K562 (cell line): ENCODE measurements around the gene ZMYM4. TPM values are rescaled to one million over a fixed set of nuclear protein-coding genes. Genes with fewer than 3 reads are reported as not detected.

ENCODE experiments used
- CREB3 ChIP-seq: fragments of 450-650 bp; conservative IDR thresholded peaks from 2 replicates; pipeline ENCODE4 v1.6.1; 2016; ENCODE audit warnings: missing genetic modification characterization, low read depth, mild to moderate bottlenecking, missing compliant biosample characterization, moderate library complexity
- CUX1 ChIP-seq: fragments of 200-800 bp; sonication (Bioruptor generic); IDR thresholded peaks from 2 replicates; pipeline ENCODE4 v1.6.1; 2016; ENCODE audit warnings: missing genetic modification characterization, missing compliant biosample characterization
- FOSL1 ChIP-seq: fragments of 200-800 bp; sonication (Bioruptor generic); conservative IDR thresholded peaks from 2 replicates; pipeline ENCODE4 v1.6.1; 2016; ENCODE audit warnings: missing genetic modification characterization, missing compliant biosample characterization
- MAFF ChIP-seq: IDR thresholded peaks from 2 replicates; pipeline ENCODE4 v1.6.1; 2012; ENCODE audit warnings: low read length, improper control_type of control experiment
- SPI1 ChIP-seq: IDR thresholded peaks from 2 replicates; pipeline ENCODE4 v1.6.1; 2011; ENCODE audit warnings: low read depth, low read length, control low read depth, borderline replicate concordance
- SRSF9 ChIP-seq: fragments of 200-400 bp; formaldehyde crosslinking; IDR thresholded peaks from 2 replicates; pipeline ENCODE4 v1.6.1; 2017; ENCODE audit warnings: low read depth, low read length, borderline replicate concordance
- TEAD4 ChIP-seq, 2 experiments: sonication (generic) in 1 of 2; formaldehyde crosslinking in 1 of 2; IDR thresholded peaks; 2 replicates each; pipeline versions ENCODE4 v1.6.1 to v1.8.0; 2012 to 2022; ENCODE audit warnings: borderline replicate concordance in 1 of 2, inconsistent platforms in 1 of 2, low read length in 1 of 2, mild to moderate bottlenecking in 1 of 2, missing genetic modification reagents in 1 of 2
- TGIF2 ChIP-seq: sonication (generic); formaldehyde crosslinking; IDR thresholded peaks from 2 replicates; pipeline ENCODE4 v1.8.1; 2022; ENCODE audit warnings: mild to moderate bottlenecking, missing genetic modification reagents, moderate library complexity
- THAP7 ChIP-seq: fragments of 250-450 bp; sonication (Bioruptor Pico); IDR thresholded peaks from 2 replicates; pipeline ENCODE4 v1.5.0; 2021
- YBX1 ChIP-seq: fragments of 450-650 bp; IDR thresholded peaks from 2 replicates; pipeline ENCODE4 v1.7.1; 2016; ENCODE audit warnings: mild to moderate bottlenecking
- ZFP36 ChIP-seq: fragments of 150-350 bp; IDR thresholded peaks from 2 replicates; pipeline ENCODE4 v1.6.1; 2018; ENCODE audit warnings: low read length, low read depth; ENCODE audit not compliant: partially characterized antibody
- ZNF224 ChIP-seq: sonication (generic); formaldehyde crosslinking; IDR thresholded peaks from 2 replicates; pipeline ENCODE4 v1.8.0; 2022; ENCODE audit warnings: mild to moderate bottlenecking, missing genetic modification reagents
- ZNF354B ChIP-seq: fragments of 250-450 bp; sonication (Bioruptor Pico); IDR thresholded peaks from 2 replicates; pipeline ENCODE4 v1.4.0; 2020
- ZNF449 ChIP-seq: fragments of 250-450 bp; sonication (Bioruptor Pico); IDR thresholded peaks from 2 replicates; pipeline ENCODE4 v1.8.0; 2022; ENCODE audit warnings: moderate library complexity, mild to moderate bottlenecking, inconsistent platforms
- ZZZ3 ChIP-seq: fragments of 450-650 bp; IDR thresholded peaks from 2 replicates; pipeline ENCODE4 v1.6.1; 2016; ENCODE audit warnings: antibody characterized with exemption, mild to moderate bottlenecking, moderate library complexity
- polyA plus RNA-seq, 8 experiments: library from polyadenylated mRNA; depleted of rRNA in 4 of 8; stranded (reverse) in 5 of 8; unstranded in 3 of 8; fragments of >200 nt; fragmentation: Nextera tagmentation in 2 of 8; fragmentation: Illumina TruSeq in 1 of 8; extraction: Ambion mirVana in 2 of 8; extraction: Trizol in 1 of 8; gene quantifications; 2 replicates each; pipeline versions ENCODE4 v1.2.1 to v1.2.3, GENCODE V29; 2011 to 2014; ENCODE audit warnings: inconsistent platforms in 1 of 8, missing spikeins in 1 of 8
- total RNA-seq, 7 experiments: library from RNA; depleted of rRNA in 6 of 7; stranded (reverse); fragments of >200 nt in 6 of 7; fragmentation: Illumina TruSeq in 2 of 7; extraction: Trizol in 2 of 7; gene quantifications; 2 replicates each; pipeline versions ENCODE4 v1.2.1 to v1.2.3, GENCODE V29; 2011 to 2021; ENCODE audit warnings: low replicate concordance in 1 of 7
- TF ChIP-seq, protein P1 (sequence below): sonication (generic); formaldehyde crosslinking; IDR thresholded peaks from 2 replicates; pipeline ENCODE4 v1.8.0; 2022; ENCODE audit warnings: missing genetic modification reagents, mild to moderate bottlenecking, borderline replicate concordance
- TF ChIP-seq, protein P2 (sequence below): sonication (generic); formaldehyde crosslinking; IDR thresholded peaks from 2 replicates; pipeline ENCODE4 v1.5.0; 2020; ENCODE audit warnings: missing genetic modification reagents

The ZMYM4 gene
- total and polyA plus RNA-seq, 9 of the 15 experiments (the other 6 are each of a cell fraction or from before 2014, with no cell fraction given): 15.2 to 77.2 (median 63.3) TPM

- no peak for TF ChIP-seq ZNF449 (CRISPR knock-in tag)
- no peak for TF ChIP-seq ZZZ3
- no peak for TF ChIP-seq ZFP36
- TF ChIP-seq TGIF2: no peak
- TF ChIP-seq ZNF224 (CRISPR knock-in tag): no peak
- no peak for TF ChIP-seq CREB3 (tag)
- TF ChIP-seq CUX1 (CRISPR knock-in tag): no peak
- TF ChIP-seq, protein P1, sequence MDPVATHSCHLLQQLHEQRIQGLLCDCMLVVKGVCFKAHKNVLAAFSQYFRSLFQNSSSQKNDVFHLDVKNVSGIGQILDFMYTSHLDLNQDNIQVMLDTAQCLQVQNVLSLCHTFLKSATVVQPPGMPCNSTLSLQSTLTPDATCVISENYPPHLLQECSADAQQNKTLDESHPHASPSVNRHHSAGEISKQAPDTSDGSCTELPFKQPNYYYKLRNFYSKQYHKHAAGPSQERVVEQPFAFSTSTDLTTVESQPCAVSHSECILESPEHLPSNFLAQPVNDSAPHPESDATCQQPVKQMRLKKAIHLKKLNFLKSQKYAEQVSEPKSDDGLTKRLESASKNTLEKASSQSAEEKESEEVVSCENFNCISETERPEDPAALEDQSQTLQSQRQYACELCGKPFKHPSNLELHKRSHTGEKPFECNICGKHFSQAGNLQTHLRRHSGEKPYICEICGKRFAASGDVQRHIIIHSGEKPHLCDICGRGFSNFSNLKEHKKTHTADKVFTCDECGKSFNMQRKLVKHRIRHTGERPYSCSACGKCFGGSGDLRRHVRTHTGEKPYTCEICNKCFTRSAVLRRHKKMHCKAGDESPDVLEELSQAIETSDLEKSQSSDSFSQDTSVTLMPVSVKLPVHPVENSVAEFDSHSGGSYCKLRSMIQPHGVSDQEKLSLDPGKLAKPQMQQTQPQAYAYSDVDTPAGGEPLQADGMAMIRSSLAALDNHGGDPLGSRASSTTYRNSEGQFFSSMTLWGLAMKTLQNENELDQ (CRISPR knock-in tag): no peak
- TF ChIP-seq, protein P2, sequence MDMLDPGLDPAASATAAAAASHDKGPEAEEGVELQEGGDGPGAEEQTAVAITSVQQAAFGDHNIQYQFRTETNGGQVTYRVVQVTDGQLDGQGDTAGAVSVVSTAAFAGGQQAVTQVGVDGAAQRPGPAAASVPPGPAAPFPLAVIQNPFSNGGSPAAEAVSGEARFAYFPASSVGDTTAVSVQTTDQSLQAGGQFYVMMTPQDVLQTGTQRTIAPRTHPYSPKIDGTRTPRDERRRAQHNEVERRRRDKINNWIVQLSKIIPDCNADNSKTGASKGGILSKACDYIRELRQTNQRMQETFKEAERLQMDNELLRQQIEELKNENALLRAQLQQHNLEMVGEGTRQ (CRISPR knock-in tag): no peak
- TF ChIP-seq SPI1: no peak
- peak; percentile 44; the same call in 1 of the 2 replicates for TF ChIP-seq TEAD4 (IDR thresholded peaks at IDR 0.05; ENCODE audit: low read length)
- no peak for TF ChIP-seq TEAD4 (CRISPR knock-in tag; IDR thresholded peaks at IDR 0.05; ENCODE audit: borderline replicate concordance)
- no peak for TF ChIP-seq MAFF
- TF ChIP-seq ZNF354B (CRISPR knock-in tag): no peak
- no peak for TF ChIP-seq SRSF9
- no peak for TF ChIP-seq THAP7 (CRISPR knock-in tag)
- peak; percentile 76 for TF ChIP-seq FOSL1 (tag)
- TF ChIP-seq YBX1: no peak
Observed at GRCh38 chr1:35431173-35431599, 162.7 kb downstream of the ZMYM4 start (continued).
